Measurements from ENCODE around the gene RPP40.
"Not testable (repeated sequence)": the region's sequence is repeated elsewhere in the genome, so short reads cannot be mapped to it uniquely, and the experiment has no call there.

The RPP40 gene

DNA sequence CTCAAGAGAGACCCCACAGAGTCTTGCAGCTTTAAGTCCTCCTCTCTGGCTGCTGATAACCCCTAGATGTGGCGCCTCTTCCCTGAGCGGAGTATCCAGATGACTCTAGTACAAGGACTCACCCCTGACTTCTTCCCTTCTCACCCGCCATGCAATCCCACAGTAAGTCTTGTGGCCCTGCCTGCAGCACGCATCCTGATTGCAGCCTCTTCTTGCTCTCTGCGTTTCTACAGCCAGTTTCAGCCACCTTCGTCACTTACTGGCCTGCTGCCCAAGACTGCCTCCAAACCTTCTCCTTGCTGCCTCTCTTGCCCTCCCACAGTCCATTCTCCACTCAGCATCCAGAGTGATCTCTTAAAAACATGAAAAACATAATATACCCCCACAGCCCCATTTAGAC lies 2.4 kb upstream of the RPP40 start:
- no peak for DNase-seq (ENCODE audit: extremely low spot score)
- TF ChIP-seq CTCF (IDR thresholded peaks at IDR 0.05; ENCODE audit: control extremely low read depth, extremely low read depth, low read depth, missing control alignments), result no peak
- ChIA-PET CTCF (interaction anchor here (3.8 kb wide), 1 partner anchor 8 kb away, joined by 19 read pairs; no protein-coding TSS in a partner anchor), POLR2A (no interaction called here)

- CTCF ChIA-PET, result interaction anchor here (0.9 to 3.8 kb wide), 2 partner anchors 9 to 87 kb away, joined by 3 to 19 read pairs; no protein-coding TSS in a partner anchor
- DNase-seq (ENCODE audit: extremely low spot score); POLR2A ChIA-PET: not testable (repeated sequence)
Measured at GRCh38 chr6:5005038-5005433, 1.2 kb upstream of the RPP40 start.

DNA sequence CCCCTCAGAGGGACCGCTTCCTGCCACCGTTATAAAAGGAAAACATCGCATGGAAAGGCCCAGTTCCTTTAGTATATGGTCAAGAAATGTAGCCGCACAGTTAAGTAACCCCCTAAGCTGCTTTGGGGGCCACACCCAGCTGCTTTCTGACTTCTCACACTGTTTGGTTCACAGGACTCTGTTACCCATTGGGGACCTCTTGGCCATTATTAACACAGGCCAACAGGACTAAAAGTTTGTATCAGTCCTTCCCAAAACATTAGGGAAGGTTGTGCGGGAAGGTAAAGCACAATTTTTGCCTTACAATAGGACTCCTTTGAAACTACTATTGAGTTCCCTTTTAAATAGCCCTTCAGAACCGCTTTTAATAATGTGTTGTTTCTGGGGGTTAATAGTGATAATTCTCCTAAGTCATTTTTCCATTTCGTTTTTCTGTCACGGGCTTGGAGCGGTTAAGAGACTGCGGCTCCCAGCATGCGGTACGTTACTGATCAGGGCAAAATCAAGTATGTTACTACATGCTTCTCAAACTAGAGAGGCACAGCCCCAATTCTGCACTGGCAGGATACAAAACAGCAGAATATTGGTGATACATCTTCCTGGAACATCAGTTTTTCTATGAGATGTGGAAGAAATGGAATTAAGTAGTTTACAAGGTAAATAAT lies 668 bp upstream of the RPP40 start:
- ChIA-PET CTCF (interaction anchor here (0.7 to 3.8 kb wide), 8 partner anchors 10 to 439 kb away, joined by 3 to 19 read pairs (median 3); no protein-coding TSS in a partner anchor), POLR2A (no interaction called here)
- no peak for DNase-seq (ENCODE audit: extremely low spot score)
- TF ChIP-seq CTCF (IDR thresholded peaks at IDR 0.05; ENCODE audit: control extremely low read depth, extremely low read depth, low read depth, missing control alignments), result no peak

DNA sequence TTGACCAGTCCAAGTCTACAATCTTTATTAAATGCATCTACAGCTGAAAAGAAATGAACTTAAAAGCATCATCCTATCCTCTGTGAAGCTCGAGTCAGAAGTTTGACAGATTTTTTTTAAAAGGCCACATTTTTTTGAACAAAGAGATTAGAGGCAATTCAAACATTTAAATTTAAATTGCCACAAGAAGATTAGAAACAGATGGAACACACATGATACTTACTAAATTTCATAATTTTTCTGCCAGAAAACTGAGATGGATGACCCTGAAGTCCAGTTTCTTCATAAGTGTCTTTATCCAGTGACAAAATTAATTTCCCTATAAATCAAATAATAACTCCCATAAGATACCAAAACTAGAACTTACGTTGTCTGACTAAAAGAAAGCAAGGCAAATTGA lies 4.3 kb downstream of the RPP40 start:
- CTCF ChIA-PET, result no interaction called here
- POLR2A ChIA-PET, result no interaction called here
- no peak for DNase-seq (ENCODE audit: extremely low spot score)
- TF ChIP-seq CTCF (IDR thresholded peaks at IDR 0.05; ENCODE audit: control extremely low read depth, extremely low read depth, low read depth, missing control alignments), result no peak

DNA sequence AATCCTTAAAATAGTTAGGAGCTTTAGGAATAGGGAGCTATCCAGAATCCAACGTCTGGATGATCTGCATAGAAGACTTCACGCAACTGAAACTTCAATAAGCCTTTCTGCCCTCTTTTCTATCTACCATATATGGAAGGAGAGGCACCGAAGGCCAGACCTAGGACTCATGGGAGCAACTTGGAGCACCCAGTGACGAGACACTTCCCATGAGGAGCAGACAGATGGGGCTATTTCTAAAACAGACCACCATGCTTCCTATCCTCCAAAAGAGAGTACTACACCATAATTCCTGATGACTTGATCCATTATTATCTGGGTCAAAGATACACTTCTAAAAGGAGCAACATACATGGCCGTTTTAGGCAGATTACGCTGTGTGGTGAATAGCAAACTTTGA lies 6.0 kb downstream of the RPP40 start:
- no peak for DNase-seq (ENCODE audit: extremely low spot score)
- no peak for TF ChIP-seq CTCF (IDR thresholded peaks at IDR 0.05; ENCODE audit: control extremely low read depth, extremely low read depth, low read depth, missing control alignments)
- POLR2A ChIA-PET, result no interaction called here
- CTCF ChIA-PET, result no interaction called here

DNA sequence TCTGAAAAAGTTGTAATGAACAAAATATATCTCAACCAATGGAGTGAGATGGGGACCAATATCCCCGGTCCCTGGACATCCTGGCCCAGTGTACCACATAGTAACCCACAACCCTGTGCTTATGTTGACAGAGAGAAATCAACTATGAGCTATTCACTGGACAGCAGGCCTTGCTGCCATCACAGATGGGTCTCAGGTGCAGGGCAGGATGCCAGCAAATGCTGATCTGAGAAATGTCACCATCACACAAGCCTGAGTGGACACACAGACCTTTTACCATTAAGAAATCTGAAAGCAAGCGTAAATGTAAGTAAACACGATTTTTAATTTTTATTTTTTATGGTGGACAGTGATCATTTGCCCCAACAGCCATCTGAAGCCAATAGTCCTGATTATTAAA lies 9.1 kb downstream of the RPP40 start:
- ChIA-PET POLR2A (interaction anchor here (0.6 kb wide), 1 partner anchor 218 kb away, joined by 3 read pairs; no protein-coding TSS in a partner anchor), CTCF (interaction anchor here (1.4 kb wide), 1 partner anchor 9 kb away, joined by 3 read pairs; no protein-coding TSS in a partner anchor)
- DNase-seq (ENCODE audit: extremely low spot score), result no peak
- no peak for TF ChIP-seq CTCF (IDR thresholded peaks at IDR 0.05; ENCODE audit: control extremely low read depth, extremely low read depth, low read depth, missing control alignments)

GRCh38 chr6:4987432-4987831 lies 16.4 kb downstream of the RPP40 start:
- ChIA-PET POLR2A (no interaction called here), CTCF (interaction anchor here (1.1 kb wide), 1 partner anchor 12 kb away, joined by 3 read pairs; no protein-coding TSS in a partner anchor)
- no peak for TF ChIP-seq CTCF (IDR thresholded peaks at IDR 0.05; ENCODE audit: control extremely low read depth, extremely low read depth, low read depth, missing control alignments)
- DNase-seq (ENCODE audit: extremely low spot score), result no peak

Measured in GM10248 (cell line).